ENCODE results near the gene SCGB1D1.
"Not testable (repeated sequence)": the region's sequence is repeated elsewhere in the genome, so short reads cannot be mapped to it uniquely, and the experiment has no call there.

The SCGB1D1 gene

DNA sequence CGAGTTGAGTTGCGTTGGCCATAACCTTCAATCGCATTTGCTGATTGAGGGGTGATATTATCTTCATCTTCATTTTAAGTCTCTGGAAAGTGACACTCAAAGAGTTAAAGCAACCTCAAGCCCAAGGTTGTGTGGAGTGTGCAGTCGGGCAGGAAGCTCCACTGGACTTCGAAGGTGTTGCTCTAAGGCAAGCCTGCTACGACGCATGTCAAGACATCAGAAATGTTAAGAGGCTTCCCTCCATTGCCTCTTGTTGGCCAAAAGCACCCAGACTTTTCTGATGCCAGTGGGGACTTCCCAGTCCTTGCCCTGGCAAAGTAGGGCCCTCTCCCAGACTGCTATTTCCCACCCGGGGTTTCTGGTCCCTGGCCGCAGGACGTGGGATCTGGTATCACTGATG, 23.6 kb upstream of the SCGB1D1 start:
- no peak for DNase-seq (ENCODE audit: low spot score)

DNA sequence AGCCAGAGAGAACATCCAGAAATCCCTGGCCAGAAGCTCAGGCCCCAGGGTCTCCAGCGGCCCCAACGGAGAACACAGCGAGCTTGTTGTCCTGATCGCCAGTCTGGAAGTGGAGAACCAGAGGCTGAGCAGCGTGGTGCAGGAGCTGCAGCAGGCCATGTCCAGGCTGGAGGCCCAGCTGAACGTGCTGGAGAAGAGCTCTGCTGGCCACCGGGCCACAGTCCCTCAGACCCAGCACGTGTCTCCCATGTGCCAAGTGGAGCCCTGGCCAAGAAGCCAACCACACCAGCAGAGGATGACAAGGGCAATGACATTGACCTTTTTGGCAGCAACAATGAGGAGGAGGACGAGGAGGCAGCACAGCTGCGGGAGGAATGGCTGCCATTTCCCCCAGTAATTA, 20.6 kb upstream of the SCGB1D1 start:
- DNase-seq (ENCODE audit: low spot score): no peak

DNA sequence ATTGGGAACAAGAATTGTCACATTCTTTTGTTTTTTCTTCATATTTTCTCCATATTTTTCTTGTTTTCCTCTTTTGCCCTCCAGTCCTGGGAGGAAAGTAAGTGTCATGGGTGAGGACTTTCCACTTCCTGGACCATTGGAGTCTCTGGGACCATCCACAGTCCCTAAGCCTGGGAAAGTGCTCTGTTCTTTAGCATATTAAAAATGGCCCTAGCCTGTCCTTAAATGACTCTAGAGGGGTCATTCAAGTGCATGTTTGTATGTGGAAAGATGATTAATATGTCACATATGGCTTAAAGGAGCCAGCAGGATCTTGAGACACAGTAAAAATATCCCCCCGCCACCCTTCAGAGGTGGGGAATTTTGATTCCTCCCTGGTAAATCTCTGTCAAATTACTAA, 20.1 kb upstream of the SCGB1D1 start:
- DNase-seq (ENCODE audit: low spot score): no peak

DNA sequence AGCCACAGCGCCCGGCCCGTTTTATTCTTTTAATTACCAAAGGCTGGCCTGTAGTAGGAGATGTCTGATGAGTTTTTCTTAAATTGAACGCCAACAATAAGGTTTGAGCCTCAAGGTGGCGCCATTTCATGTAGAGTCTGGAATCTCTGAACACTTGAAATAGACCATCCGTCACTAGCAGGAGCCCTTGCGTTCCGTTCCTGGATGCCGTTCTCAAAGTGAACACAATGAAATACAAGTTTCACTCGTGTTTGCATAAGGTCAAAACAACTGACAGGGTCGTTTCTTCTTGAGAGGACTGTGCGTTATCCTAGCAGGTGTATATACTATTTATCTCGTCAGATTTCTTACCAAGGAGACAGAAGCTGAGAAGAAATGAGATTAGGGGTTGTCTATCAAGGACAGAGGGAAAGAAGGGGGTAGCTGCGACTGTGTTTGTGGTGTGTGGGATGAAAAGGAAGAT, 18.7 kb upstream of the SCGB1D1 start:
- DNase-seq (ENCODE audit: low spot score): peak; percentile 80

DNA sequence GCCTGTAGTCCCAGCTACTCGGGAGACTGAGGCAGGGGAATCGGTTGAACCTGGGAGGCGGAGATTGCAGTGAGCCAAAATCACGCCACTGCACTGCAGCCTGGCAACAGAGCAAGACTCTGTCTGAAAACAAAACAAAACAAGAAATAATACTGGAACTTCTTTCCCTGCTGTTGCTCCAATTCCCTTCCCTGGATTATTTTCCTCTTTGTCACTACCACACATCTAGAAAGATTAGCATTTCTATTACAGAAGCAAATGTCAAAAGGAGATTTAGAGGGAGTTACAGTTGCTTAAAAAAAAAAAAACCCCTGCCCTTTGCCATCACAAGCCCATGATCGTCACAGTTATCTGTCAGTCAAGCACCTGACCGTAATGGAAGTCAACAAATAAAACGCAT, 17.7 kb upstream of the SCGB1D1 start:
- DNase-seq (ENCODE audit: low spot score): no peak

DNA sequence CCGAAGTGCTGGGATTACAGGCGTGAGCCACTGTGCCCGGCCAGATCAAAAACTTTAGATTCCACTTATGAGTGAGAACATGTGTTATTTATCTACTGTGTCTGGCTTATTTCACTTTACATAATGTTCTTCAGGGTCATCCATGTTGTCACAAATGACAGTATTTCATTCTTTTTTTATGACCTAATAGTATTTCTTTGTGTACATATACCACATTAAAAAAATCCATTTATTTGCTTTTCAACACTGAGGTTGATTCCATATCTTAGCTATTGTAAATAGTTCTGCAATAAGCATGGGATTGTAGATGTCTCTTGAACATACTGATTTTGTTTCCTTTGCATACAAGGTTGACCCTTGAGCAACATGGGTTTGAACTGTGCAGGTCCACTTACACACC, 13.2 kb upstream of the SCGB1D1 start:
- no peak for DNase-seq (ENCODE audit: low spot score)

DNA sequence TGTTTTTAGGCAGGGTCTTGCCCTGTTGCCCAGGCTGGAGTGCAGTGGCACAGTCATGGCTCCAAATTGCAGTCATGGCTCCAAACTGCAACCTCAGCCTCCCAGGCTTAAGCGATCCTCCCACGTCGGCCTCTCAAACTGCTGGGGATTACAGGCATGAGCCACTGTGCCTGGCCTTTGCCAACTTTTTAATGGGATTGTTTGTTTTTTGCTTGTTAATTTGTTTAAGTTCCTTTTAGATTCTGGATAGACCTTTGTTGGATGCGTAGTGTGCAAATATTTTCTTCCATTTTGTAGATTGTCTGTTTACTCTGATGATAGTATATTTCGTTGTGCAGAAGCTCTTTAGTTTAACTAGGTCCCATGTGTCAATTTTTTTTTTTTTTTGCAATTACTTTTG, 10.0 kb upstream of the SCGB1D1 start:
- DNase-seq (ENCODE audit: low spot score): no peak

DNA sequence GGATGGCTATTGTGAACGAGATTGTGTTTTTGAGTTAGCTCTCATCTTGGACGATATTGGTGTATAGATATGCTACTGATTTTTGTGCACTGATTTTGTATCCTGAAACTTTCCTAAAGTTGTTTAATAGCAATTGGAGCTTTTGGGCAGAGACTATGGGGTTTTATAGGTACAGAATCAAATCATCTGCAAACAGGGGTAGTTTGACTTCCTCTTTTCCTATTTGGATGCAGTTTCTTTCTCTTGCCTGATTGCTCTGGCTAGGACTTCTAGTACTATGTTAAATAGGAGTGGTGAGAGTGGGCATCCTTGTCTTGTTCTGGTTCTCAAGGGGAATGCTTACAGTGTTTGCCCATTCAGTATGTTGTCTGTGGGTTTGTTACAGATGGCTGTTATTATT, 8.9 kb upstream of the SCGB1D1 start:
- DNase-seq (ENCODE audit: low spot score): no peak

DNA sequence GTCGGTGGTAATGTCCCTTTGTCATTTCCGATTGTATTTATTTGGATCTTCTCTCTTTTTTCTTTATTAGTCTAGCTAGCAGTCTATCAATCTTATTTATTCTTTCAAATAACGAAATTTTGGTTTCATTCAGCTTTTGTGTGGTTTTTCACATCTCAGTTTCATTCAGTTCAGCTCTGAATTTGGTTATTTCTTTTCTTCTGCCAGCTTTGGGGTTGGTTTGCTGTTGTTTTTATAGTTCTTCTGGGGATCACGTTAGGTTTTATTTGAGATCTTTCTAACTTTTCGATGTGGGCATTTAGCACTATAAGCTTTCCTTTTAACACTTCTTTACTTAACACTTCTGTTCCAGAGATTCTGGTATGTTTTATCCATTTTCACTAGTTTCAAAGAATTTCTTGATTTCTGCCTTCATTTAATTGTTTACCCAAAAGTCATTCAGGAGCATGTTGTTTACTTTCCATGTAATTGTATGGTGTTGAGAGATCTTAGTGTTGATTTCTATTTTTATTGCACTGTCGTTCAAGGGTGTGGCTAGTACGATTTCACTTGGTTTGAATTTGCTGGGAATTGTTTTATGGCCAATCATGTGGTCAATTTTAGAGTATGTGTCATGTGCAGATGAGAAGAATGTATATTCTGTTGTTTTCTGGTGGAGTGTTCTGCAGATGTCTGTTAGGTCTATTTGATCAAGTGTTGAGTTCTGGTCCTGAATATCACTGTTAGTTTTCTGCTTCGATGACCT, 7.7 kb upstream of the SCGB1D1 start:
- DNase-seq (ENCODE audit: low spot score): no peak

DNA sequence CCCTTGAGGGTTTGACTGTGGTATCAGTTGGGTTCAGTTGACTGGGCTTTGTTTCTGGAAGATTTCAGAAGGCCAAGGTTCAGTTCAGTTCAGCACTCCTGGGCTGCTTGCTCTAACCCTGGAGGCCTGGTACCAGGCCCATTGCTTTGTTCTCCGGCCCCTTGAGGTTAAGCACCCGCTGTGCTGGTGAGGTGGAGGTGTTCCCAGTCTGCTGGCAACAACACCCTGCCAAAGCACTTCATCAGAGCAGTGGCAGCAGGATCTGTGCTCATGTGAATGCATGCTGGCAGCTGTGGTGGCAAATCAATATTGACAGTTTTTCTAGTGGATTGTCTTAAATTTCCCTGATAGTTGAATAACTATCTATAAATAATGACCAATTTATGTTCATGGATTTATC, 3.8 kb upstream of the SCGB1D1 start:
- DNase-seq (ENCODE audit: low spot score): no peak

DNA sequence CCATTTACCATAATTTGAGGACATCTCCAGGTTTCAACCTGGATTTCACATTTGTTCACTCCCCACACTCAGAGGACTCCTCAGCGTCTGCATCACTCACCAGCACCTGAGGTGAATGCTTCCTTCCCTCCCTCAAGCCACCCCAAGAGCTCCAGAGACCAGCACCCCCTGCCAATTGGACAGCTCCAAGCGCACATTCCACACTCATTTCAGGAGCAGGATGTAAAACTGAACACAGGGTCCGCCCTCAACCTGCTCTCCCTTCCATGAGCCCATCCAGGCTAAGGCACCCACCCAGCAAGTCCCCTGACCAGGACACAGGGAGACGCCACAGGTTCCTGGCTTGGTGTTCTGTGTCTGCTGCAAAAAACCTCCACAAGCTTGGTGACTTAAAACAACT, 3.9 kb downstream of the SCGB1D1 start:
- no peak for DNase-seq (ENCODE audit: low spot score)

DNA sequence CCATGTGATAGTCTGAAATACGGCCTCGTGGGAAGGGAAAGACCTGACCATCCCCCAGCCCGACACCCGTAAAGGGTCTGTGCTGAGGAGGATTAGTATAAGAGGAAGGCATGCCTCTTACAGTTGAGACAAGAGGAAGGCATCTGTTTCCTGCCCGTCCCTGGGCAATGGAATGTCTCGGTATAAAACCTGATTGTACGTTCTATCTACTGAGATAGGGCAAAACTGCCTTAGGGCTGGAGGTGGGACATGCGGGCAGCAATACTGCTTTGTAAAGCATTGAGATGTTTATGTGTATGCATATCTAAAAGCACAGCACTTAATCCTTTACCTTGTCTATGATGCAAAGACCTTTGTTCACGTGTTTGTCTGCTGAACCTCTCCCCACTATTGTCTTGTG, 5.0 kb downstream of the SCGB1D1 start:
- not testable (repeated sequence) for DNase-seq (ENCODE audit: low spot score)

DNA sequence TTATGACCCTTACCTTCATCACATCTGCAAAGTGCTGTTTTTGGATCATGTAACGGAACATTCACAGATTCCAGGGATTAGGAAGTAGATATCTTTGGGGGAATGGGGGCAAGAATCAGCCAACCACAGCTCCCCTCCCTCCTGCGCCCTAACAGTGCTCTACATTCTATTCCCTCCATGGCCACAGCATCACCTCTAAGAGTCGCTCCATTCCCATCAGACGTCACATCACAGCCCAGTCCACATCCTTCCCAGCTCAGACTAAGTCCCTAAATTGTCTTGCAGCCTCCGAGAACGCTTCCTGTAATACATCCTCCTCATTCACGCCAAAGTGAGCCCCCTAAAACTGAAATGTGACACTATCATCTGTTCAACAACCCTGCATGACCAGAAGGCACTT, 5.9 kb downstream of the SCGB1D1 start:
- no peak for DNase-seq (ENCODE audit: low spot score)

DNA sequence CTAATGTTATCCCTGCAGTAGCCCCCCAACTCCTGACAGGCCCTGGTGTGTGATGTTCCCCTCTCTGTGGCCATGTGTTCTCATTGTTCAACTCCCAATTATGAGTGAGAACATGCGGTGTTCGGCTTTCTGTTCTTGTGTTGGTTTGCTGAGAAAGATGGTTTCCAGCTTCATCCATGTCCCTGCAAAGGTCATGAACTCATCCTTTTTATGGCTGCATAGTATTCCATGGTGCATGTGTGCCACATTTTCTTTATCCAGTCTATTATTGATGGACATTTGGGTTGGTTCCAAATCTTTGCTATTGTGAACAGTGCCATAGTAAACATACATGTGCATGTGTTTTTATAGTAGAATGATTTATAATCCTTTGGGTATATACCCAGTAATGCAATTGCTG, 7.4 kb downstream of the SCGB1D1 start:
- not testable (repeated sequence) for DNase-seq (ENCODE audit: low spot score)

DNA sequence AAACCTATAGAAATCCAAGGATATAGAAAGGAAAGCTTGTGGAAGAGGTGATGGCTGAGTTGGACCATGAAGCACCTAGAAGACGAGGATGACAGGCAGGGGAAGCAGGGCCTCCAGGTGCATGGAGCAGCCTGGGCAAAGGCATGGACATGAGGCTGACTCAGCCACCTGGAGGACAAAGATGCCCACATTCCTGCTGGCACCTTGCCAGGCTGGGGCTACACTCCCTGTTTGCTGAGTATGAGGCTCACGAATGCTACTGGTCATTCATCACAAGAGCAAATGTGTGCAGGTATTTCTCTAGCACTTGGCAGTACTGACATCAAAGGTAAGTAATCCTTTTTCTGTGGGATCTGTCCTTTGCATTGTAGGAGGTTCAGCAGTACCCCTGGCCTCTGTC, 11.4 kb downstream of the SCGB1D1 start:
- DNase-seq (ENCODE audit: low spot score): no peak

DNA sequence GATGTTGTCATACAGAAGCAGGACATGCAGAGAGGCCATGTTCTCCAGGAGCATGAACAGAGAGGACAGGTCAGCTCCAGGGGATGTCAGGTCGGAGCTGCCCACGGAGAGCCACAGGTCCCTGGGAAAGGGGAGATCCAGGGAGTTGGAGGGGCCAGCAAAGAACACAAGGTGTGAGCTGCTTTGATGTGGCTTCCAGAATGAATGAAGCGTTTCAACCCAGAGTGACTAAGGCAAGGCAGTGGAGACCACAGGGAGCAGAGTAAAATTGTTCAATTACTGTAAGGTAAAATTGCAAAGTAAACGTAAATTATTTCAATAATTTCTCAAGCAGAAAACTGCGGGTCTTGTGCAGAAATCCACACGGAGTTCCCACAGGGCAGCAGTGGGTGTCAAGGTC, 12.9 kb downstream of the SCGB1D1 start:
- no peak for DNase-seq (ENCODE audit: low spot score)

DNA sequence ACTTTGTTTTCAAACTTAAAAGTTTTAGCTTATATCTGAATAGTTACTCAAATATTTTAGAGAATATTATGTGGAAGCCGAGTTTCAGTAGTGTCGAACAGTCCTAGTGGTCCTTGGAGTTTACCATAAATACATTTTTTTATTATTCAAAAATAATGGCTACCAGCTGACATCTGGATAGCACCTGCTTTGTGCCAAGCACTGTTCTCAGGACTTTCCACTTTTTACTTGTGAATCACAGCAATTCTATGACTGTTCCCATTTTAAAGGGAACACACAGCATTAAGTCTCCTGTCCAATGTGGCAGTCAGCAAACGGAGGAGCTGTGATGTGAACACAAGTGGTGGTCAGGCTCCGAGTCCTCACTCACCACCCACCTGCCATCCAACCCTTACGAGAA, 14.4 kb downstream of the SCGB1D1 start:
- no peak for DNase-seq (ENCODE audit: low spot score)

DNA sequence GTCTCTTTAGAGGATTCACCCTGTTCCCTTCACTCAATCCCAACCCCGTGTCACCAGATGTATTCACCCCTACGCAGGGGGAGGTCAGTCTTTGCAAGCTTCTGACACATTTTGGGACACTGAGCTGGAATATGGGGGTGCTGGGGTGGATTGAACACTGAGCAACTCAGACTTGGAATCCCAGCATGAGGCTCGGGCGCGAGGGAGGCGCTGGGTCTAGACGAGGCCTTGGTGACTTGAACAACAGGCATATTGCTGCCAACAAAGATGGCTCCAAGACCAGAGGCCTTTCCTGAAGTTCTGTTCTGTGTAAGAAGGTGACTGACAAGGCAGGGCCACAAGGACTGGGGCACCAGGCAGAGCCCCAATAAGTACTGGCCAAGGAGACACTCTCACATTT, 15.4 kb downstream of the SCGB1D1 start:
- no peak for DNase-seq (ENCODE audit: low spot score)

DNA sequence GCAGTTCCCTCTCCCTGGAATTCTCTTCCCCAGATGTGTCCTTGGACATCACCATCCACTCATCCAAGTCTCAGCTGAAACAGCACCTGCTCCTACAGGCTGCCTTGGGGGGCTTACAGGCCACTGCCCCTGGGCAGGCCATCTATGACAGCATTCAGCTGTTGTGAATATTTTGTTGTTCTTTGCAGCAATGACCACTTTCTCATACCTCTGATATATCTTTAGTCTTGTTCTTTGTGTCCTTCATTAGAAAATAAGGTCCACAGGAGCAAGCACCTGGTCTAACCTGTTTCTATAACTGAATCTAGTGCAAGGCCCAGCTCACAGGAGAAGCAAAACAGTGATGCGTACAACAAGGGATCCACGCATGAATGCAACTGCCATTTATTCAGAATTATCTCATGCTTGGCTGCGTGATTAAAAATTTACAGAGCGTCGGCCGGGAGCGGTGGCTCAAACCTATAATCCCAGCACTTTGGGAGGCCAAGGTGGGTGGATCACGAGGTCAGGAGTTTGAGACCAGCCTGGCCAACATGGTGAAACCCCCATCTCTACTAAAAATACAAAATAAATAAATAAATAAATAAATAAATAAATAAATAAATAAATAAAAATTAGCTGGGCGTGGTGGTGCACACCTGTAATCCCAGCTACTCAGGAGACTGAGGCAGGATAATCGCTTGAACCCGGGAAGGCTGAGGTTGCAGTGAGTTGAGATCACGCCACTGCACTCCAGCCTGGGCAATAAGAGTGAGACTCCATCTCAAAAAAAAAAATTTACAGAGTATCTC, 16.5 kb downstream of the SCGB1D1 start:
- not testable (repeated sequence) for DNase-seq (ENCODE audit: low spot score)

DNA sequence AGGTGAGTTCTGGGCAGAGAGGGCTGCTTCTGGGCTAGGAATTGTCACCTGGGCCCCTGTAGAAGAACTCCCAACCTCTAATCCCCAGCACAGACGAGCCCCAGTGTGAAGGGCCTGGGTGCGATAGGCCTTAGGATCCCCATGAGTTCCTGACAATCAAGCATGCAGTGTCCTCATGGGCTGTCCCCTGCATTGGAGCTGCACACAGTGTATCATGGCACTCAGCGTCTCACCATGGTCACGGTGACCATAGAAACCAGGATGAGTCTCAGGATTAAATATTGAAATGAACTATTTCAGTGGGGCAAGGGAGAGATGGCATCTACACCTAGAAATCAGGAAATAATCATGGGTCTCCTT, 18.7 kb downstream of the SCGB1D1 start:
- no peak for DNase-seq (ENCODE audit: low spot score)

DNA sequence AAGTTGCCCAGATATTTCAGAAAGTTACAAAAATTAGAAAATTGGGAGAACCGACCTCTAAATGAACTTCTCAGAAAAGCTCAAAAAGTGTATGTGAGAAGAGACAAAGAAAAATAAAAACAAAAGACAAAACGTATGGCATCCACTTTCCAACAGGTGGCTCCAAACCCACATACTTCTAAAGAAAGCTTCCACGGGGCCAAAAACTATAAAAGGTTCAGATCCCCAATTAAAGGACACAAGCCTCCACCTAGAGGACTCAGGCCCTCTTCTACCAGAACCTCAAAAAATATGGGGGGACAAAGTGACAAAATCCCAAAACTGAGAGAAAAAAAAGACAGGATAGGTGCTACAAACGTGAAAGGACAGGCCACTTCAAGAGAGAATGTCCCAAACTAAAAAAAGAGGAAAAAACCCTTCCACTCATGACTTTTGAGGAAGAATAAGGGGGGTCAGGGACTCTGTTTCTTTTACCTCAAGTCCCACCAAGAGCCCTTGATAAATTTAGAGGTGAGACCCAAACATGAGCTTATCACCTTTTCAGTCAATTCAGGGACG, 27.3 kb downstream of the SCGB1D1 start:
- no peak for DNase-seq (ENCODE audit: low spot score)

DNA sequence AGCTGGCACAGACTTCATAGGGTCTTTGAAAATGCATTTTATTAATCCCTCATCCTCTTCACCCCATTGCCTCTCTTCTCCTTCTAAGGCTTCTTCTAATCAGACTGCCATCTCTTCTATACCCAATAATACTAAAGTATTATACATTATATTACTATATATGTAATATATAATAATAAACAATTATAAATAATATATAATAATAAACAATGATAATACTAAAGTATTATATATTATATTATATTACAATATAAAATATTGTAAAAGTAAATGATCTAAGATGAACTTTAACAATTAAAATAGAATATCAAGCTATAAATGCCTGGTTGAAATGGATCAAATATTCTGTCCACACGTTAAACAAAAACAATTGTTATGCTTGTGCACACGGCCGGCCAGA, 31.5 kb downstream of the SCGB1D1 start:
- no peak for DNase-seq (ENCODE audit: low spot score)

DNA sequence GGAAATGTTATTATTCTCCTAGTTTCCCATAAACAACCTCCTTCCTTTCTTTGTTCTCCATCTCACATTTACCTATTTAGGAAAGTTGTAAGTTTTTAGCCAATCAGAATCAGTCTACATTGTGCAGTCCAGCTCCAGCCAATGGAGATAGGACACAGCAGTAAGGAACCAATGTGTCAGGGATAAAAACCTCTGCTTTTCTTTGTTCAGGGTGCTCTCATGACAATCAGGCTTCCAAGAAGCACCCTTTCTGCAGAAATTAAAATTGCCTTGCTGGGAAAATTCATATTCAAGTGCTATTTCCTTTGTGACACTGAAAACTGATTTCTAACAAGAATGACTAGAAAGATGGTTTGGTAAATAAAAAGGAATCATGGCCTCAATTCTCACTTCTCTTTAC, 33.1 kb downstream of the SCGB1D1 start:
- DNase-seq (ENCODE audit: low spot score): no peak
